SK-N-SH treated with all-trans-retinoic acid at 6 μM for 48 hours (cell line): ENCODE data around the gene UBXN10.

Experiments used
- ATAC-seq: fragments of 200-7000 bp; cut with Tn5 transposase; 3 replicates; pipeline ENCODE4 v1.9.1; 2020; ENCODE audit warnings: mild to moderate bottlenecking, moderate library complexity
- ARNTL ChIP-seq: fragments of 450-650 bp; formaldehyde crosslinking; IDR thresholded peaks from 2 replicates; pipeline ENCODE4 v1.5.0; 2020; ENCODE audit warnings: low read depth, mild to moderate bottlenecking, moderate library complexity, borderline replicate concordance
- BACH2 ChIP-seq: fragments of 250-450 bp; sonication (Bioruptor Pico); IDR thresholded peaks from 2 replicates; pipeline ENCODE4 v1.9.0; 2021; ENCODE audit warnings: mild to moderate bottlenecking, borderline replicate concordance
- GLIS3 ChIP-seq: fragments of 250-450 bp; sonication (Bioruptor Pico); IDR thresholded peaks from 2 replicates; pipeline ENCODE4 v1.5.0; 2020; ENCODE audit warnings: mild to moderate bottlenecking, moderate library complexity
- ISL1 ChIP-seq: fragments of 250-450 bp; sonication (Bioruptor Pico); IDR thresholded peaks from 2 replicates; pipeline ENCODE4 v2.1.2; 2022; ENCODE audit warnings: mild to moderate bottlenecking, moderate library complexity
- OSR1 ChIP-seq: fragments of 250-450 bp; sonication (Bioruptor Pico); IDR thresholded peaks from 2 replicates; pipeline ENCODE4 v1.8.0; 2022; ENCODE audit warnings: moderate library complexity, mild to moderate bottlenecking, inconsistent platforms
- PATZ1 ChIP-seq: fragments of 250-450 bp; sonication (Bioruptor Pico); IDR thresholded peaks from 2 replicates; pipeline ENCODE4 v1.8.0; 2020; ENCODE audit warnings: mild to moderate bottlenecking, moderate library complexity, borderline replicate concordance
- PPARA ChIP-seq: fragments of 250-450 bp; sonication (Bioruptor Pico); IDR thresholded peaks from 2 replicates; pipeline ENCODE4 v1.5.0; 2020; ENCODE audit warnings: mild to moderate bottlenecking, borderline replicate concordance
- RARB ChIP-seq: fragments of 250-450 bp; sonication (Bioruptor Pico); IDR thresholded peaks from 2 replicates; pipeline ENCODE4 v1.8.0; 2021; ENCODE audit warnings: mild to moderate bottlenecking, moderate library complexity
- TCF4 ChIP-seq: fragments of 250-450 bp; sonication (Bioruptor Pico); IDR thresholded peaks from 2 replicates; pipeline ENCODE4 v1.8.0; 2021; ENCODE audit warnings: mild to moderate bottlenecking, moderate library complexity, borderline replicate concordance
- TOX ChIP-seq: fragments of 250-450 bp; sonication (Bioruptor Pico); IDR thresholded peaks from 2 replicates; pipeline ENCODE4 v1.8.0; 2021; ENCODE audit warnings: mild to moderate bottlenecking, moderate library complexity, borderline replicate concordance
- ZC3H10 ChIP-seq: fragments of 250-450 bp; sonication (Bioruptor Pico); IDR thresholded peaks from 2 replicates; pipeline ENCODE4 v1.5.1; 2021; ENCODE audit warnings: mild to moderate bottlenecking, moderate library complexity
- ZFP3 ChIP-seq: fragments of 250-450 bp; sonication (Bioruptor Pico); IDR thresholded peaks from 2 replicates; pipeline ENCODE4 v1.5.0; 2020; ENCODE audit warnings: mild to moderate bottlenecking, moderate library complexity
- ZFP30 ChIP-seq: fragments of 450-650 bp; formaldehyde crosslinking; IDR thresholded peaks from 2 replicates; pipeline ENCODE4 v1.5.0; 2022; ENCODE audit warnings: mild to moderate bottlenecking, moderate library complexity
- ZNF565 ChIP-seq: fragments of 450-650 bp; formaldehyde crosslinking; conservative IDR thresholded peaks from 2 replicates; pipeline ENCODE4 v1.5.0; 2020; ENCODE audit warnings: low read depth, mild to moderate bottlenecking, moderate library complexity
- ZNF70 ChIP-seq: fragments of 450-650 bp; formaldehyde crosslinking; IDR thresholded peaks from 2 replicates; pipeline ENCODE4 v1.5.0; 2020; ENCODE audit warnings: mild to moderate bottlenecking, moderate library complexity
- ZNF8 ChIP-seq: fragments of 450-650 bp; formaldehyde crosslinking; IDR thresholded peaks from 2 replicates; pipeline ENCODE4 v1.5.0; 2020; ENCODE audit warnings: mild to moderate bottlenecking, moderate library complexity
- TF ChIP-seq, protein P1 (sequence below): fragments of 250-450 bp; sonication (Bioruptor Pico); IDR thresholded peaks from 2 replicates; pipeline ENCODE4 v1.5.0; 2020; ENCODE audit warnings: mild to moderate bottlenecking, moderate library complexity
- TF ChIP-seq, protein P2 (sequence below): fragments of 250-450 bp; sonication (Bioruptor Pico); IDR thresholded peaks from 2 replicates; pipeline ENCODE4 v1.5.1; 2020; ENCODE audit warnings: low read depth, mild to moderate bottlenecking, moderate library complexity
- TF ChIP-seq, protein P3 (sequence below): fragments of 250-450 bp; sonication (Bioruptor Pico); IDR thresholded peaks from 2 replicates; pipeline ENCODE4 v1.5.1; 2021; ENCODE audit warnings: mild to moderate bottlenecking, moderate library complexity
- TF ChIP-seq, protein P4 (sequence below): fragments of 250-450 bp; sonication (Bioruptor Pico); IDR thresholded peaks from 2 replicates; pipeline ENCODE4 v1.8.0; 2021; ENCODE audit warnings: low read depth, mild to moderate bottlenecking, moderate library complexity, borderline replicate concordance

The UBXN10 gene

DNA sequence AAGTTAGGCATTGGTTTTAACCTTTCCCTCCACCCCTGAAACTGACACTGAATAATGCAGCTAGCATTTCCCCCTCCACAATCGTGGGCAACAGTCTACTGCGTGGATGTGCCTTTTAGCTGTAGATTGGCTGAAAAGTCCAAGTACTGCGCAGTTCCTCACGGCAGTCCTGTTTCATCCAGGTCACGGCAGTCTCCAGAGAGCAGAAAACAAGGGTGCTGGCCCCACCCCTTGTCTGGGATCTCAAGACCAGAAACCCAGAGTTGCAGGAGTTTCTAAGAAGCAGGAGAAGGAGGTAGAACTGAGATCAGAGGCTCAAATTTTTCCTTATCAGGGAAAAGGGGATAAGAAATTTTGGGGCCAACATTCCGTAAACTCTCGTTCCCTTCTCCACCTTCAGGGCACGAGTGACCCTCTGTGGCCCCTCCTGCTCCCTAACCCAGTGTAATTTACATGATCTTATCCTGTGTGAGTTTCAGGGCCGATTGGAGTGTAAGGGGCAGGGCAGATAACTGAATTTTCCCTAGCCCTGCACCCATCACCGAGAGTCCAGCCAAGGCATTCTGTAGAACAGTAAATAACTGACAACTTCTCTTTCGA lies 26.3 kb downstream of the UBXN10 start:
- TF ChIP-seq PPARA (CRISPR knock-in tag) (no peak), OSR1 (CRISPR knock-in tag) (no peak), BACH2 (no peak), ZNF70 (CRISPR knock-in tag) (no peak), ZNF565 (CRISPR knock-in tag) (no peak), ZC3H10 (no peak), ZFP30 (CRISPR knock-in tag) (no peak), GLIS3 (CRISPR knock-in tag) (no peak), TCF4 (no peak), ARNTL (CRISPR knock-in tag) (no peak), PATZ1 (CRISPR knock-in tag) (no peak), ZNF8 (CRISPR knock-in tag) (no peak), RARB (no peak), ZFP3 (CRISPR knock-in tag) (no peak), ISL1 (CRISPR knock-in tag) (no peak), TOX (no peak)
- TF ChIP-seq, protein P1, sequence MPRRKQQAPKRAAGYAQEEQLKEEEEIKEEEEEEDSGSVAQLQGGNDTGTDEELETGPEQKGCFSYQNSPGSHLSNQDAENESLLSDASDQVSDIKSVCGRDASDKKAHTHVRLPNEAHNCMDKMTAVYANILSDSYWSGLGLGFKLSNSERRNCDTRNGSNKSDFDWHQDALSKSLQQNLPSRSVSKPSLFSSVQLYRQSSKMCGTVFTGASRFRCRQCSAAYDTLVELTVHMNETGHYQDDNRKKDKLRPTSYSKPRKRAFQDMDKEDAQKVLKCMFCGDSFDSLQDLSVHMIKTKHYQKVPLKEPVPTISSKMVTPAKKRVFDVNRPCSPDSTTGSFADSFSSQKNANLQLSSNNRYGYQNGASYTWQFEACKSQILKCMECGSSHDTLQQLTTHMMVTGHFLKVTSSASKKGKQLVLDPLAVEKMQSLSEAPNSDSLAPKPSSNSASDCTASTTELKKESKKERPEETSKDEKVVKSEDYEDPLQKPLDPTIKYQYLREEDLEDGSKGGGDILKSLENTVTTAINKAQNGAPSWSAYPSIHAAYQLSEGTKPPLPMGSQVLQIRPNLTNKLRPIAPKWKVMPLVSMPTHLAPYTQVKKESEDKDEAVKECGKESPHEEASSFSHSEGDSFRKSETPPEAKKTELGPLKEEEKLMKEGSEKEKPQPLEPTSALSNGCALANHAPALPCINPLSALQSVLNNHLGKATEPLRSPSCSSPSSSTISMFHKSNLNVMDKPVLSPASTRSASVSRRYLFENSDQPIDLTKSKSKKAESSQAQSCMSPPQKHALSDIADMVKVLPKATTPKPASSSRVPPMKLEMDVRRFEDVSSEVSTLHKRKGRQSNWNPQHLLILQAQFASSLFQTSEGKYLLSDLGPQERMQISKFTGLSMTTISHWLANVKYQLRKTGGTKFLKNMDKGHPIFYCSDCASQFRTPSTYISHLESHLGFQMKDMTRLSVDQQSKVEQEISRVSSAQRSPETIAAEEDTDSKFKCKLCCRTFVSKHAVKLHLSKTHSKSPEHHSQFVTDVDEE (CRISPR knock-in tag) = no peak
- TF ChIP-seq, protein P2, sequence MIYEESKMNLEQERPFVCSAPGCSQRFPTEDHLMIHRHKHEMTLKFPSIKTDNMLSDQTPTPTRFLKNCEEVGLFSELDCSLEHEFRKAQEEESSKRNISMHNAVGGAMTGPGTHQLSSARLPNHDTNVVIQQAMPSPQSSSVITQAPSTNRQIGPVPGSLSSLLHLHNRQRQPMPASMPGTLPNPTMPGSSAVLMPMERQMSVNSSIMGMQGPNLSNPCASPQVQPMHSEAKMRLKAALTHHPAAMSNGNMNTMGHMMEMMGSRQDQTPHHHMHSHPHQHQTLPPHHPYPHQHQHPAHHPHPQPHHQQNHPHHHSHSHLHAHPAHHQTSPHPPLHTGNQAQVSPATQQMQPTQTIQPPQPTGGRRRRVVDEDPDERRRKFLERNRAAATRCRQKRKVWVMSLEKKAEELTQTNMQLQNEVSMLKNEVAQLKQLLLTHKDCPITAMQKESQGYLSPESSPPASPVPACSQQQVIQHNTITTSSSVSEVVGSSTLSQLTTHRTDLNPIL (CRISPR knock-in tag) = no peak
- TF ChIP-seq, protein P3, sequence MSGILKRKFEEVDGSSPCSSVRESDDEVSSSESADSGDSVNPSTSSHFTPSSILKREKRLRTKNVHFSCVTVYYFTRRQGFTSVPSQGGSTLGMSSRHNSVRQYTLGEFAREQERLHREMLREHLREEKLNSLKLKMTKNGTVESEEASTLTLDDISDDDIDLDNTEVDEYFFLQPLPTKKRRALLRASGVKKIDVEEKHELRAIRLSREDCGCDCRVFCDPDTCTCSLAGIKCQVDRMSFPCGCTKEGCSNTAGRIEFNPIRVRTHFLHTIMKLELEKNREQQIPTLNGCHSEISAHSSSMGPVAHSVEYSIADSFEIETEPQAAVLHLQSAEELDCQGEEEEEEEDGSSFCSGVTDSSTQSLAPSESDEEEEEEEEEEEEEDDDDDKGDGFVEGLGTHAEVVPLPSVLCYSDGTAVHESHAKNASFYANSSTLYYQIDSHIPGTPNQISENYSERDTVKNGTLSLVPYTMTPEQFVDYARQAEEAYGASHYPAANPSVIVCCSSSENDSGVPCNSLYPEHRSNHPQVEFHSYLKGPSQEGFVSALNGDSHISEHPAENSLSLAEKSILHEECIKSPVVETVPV (CRISPR knock-in tag) = no peak
- TF ChIP-seq, protein P4, sequence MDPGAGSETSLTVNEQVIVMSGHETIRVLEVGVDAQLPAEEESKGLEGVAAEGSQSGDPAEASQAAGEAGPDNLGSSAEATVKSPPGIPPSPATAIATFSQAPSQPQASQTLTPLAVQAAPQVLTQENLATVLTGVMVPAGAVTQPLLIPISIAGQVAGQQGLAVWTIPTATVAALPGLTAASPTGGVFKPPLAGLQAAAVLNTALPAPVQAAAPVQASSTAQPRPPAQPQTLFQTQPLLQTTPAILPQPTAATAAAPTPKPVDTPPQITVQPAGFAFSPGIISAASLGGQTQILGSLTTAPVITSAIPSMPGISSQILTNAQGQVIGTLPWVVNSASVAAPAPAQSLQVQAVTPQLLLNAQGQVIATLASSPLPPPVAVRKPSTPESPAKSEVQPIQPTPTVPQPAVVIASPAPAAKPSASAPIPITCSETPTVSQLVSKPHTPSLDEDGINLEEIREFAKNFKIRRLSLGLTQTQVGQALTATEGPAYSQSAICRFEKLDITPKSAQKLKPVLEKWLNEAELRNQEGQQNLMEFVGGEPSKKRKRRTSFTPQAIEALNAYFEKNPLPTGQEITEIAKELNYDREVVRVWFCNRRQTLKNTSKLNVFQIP = no peak
- ATAC-seq = no peak

DNA sequence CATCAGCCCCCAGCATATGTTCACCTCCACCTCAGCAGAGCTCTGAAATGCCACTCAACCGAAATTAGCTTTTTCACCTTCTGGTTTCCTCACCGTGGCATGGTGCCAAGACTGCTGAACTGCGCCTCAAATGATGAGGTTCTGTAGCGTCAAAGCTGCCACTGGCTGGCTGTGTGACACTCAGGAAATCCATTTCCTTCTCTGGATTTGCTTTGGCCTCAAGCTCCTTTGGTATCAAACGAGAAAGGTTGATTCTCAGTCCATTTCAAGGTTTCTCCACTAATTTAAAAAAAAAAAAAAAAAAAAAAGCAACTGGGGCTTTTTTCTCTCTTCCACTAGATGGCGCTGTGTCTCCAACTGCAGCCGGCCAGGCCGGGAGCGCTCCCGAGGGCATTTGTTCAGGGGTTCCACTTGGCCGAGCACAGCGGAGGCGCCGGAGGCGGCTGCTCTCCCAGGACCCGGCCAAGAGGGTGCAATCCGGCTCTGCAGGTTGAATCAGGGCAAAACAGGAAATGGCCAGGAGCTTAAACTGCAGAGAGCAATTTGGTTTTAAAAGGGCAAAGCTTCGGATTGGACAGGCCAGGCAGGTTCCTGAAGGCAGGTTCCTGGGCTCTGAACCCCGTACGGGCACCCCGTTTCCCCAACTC lies 26.9 kb downstream of the UBXN10 start:
- peak; percentile 90 for ATAC-seq
- TF ChIP-seq ZFP3 (CRISPR knock-in tag) = 0 out of 2 replicates have a peak, but pooled peaks have one; percentile 47
- TF ChIP-seq, protein P3 (CRISPR knock-in tag) = no peak
